Activated CD8-positive, alpha-beta memory T cell treated with anti-CD3 and anti-CD28 coated beads, Interleukin-2, amount 10 ng/mL, durations not matched to agents 7 days and 5 days (primary cell): Measurements from ENCODE around the gene SCEL. TPM values are rescaled to one million over a fixed set of nuclear protein-coding genes. Genes with fewer than 3 reads are reported as not detected.

Source experiments
- ATAC-seq: fragments of 150-1000 bp; cut with Tn5 transposase; one replicate; pipeline ENCODE4 v1.10.0; 2021; ENCODE audit warnings: moderate library complexity
- CTCF ChIA-PET: fragments of 350-600 bp; sonication (Branson Sonifier 250); formaldehyde crosslinking; loops from one replicate; lab custom pipeline; 2021; ENCODE audit warnings: antibody characterized with exemption; lab: Charles Lee
- DNase-seq: peaks from one replicate; pipeline ENCODE4 v3.0.0-alpha.2; 2020
- H3K27ac Mint-ChIP-seq: one replicate; pipeline ENCODE4 v1.8.0; 2021; ENCODE audit warnings: mild to moderate bottlenecking, mixed read lengths
- H3K27me3 Mint-ChIP-seq: one replicate; pipeline ENCODE4 v1.8.0; 2021; ENCODE audit warnings: mixed read lengths
- H3K36me3 Mint-ChIP-seq: one replicate; pipeline ENCODE4 v1.8.0; 2021; ENCODE audit warnings: mild to moderate bottlenecking, mixed read lengths
- H3K4me1 Mint-ChIP-seq: one replicate; pipeline ENCODE4 v1.8.0; 2021; ENCODE audit warnings: mixed read lengths
- H3K4me3 Mint-ChIP-seq: one replicate; pipeline ENCODE4 v1.8.0; 2021; ENCODE audit warnings: mild to moderate bottlenecking, moderate library complexity, mixed read lengths
- H3K9me3 Mint-ChIP-seq: one replicate; pipeline ENCODE4 v1.8.0; 2022; ENCODE audit warnings: low read depth, mixed read lengths
- total RNA-seq, 2 experiments: library from RNA; stranded (reverse); gene quantifications; one replicate each; pipeline ENCODE4 v1.2.3, GENCODE V29; 2021

SCEL gene
- total RNA-seq, 2 experiments from 2014 or later = not detected

DNA sequence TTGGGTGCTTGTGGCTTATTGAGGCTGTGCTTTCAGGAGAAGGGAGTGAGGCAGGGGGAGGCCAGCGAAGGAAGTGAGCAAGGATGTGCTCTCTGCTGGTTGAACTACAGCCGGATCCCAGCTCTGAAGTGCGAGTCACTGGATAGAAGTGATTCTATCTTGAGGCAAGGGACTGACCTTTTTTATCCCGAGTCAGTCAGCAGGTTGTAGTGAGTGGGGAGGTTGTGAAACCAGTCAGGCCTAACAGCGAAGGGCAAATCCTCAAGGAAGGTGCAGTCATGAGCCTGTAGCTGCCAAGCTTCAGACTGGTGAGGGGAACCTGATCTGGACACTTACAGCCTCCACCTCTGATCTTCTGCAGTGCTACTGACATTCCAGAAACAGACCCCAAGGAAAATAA, 18.6 kb downstream of the SCEL start:
- no peak overlapping the region for H3K27ac Mint-ChIP-seq
- DNase-seq (no peak), ATAC-seq (no peak)
- H3K9me3 Mint-ChIP-seq = no peaks in the 10 kb centered on the region
- peaks cover 11% of the 10 kb centered on the region for H3K27me3 Mint-ChIP-seq
- H3K36me3 Mint-ChIP-seq = no peaks in the 10 kb centered on the region
- peaks cover 3% of the 10 kb centered on the region for H3K4me1 Mint-ChIP-seq
- CTCF ChIA-PET = no interaction called here
- no peak overlapping the region for H3K4me3 Mint-ChIP-seq

GRCh38 chr13:77555246-77555645, 19.7 kb downstream of the SCEL start:
- Mint-ChIP-seq H3K27me3 (peaks cover 11% of the 10 kb centered on the region), H3K27ac (no peak overlapping the region), H3K9me3 (no peaks in the 10 kb centered on the region), H3K4me1 (peaks cover 7% of the 10 kb centered on the region), H3K4me3 (no peak overlapping the region), H3K36me3 (no peaks in the 10 kb centered on the region)
- CTCF ChIA-PET = no interaction called here
- ATAC-seq (no peak), DNase-seq (no peak)

- DNase-seq (no peak), ATAC-seq (no peak)
- no peak overlapping the region for H3K27ac Mint-ChIP-seq
- CTCF ChIA-PET = interaction anchor here (0.7 kb wide), 2 partner anchors 190 to 1375 kb away, joined by 3 read pairs; no protein-coding TSS in a partner anchor
- H3K4me1 Mint-ChIP-seq = peaks cover 7% of the 10 kb centered on the region
- H3K9me3 Mint-ChIP-seq = no peaks in the 10 kb centered on the region
- no peaks in the 10 kb centered on the region for H3K36me3 Mint-ChIP-seq
- H3K27me3 Mint-ChIP-seq = peaks cover 12% of the 10 kb centered on the region
- H3K4me3 Mint-ChIP-seq = no peak overlapping the region
Measured at GRCh38 chr13:77558016-77558415, 22.5 kb downstream of the SCEL start.

GRCh38 chr13:77563111-77563510, 27.6 kb downstream of the SCEL start:
- no peaks in the 10 kb centered on the region for H3K9me3 Mint-ChIP-seq
- ATAC-seq (no peak), DNase-seq (no peak)
- H3K4me1 Mint-ChIP-seq = peaks cover 6% of the 10 kb centered on the region
- H3K36me3 Mint-ChIP-seq = no peaks in the 10 kb centered on the region
- H3K4me3 Mint-ChIP-seq = no peak overlapping the region
- no peak overlapping the region for H3K27ac Mint-ChIP-seq
- CTCF ChIA-PET = no interaction called here
- H3K27me3 Mint-ChIP-seq = peaks cover 18% of the 10 kb centered on the region

DNA sequence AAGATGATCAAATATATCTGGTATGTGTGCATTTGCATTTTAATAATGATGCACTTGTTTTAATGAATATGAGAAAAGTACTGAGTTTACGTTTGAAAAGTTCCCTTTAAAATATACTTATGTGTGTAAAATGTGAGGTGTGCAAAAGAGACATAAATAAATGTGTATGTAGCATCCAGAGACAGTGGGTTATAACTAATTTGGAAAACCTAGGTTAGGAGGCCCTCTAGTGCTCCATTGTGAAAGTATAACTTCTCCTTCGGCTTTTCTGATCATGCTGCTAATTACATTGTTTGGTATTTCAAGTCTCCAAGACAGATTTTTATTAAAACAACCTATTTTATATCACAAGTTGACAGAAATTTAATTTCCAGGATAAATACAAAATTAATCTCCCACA, 30.1 kb downstream of the SCEL start:
- Mint-ChIP-seq H3K27me3 (peaks cover 31% of the 10 kb centered on the region), H3K27ac (no peak overlapping the region), H3K36me3 (no peaks in the 10 kb centered on the region), H3K4me3 (no peak overlapping the region), H3K9me3 (no peaks in the 10 kb centered on the region), H3K4me1 (no peaks in the 10 kb centered on the region)
- CTCF ChIA-PET = interaction anchor here (1.0 kb wide), 1 partner anchor 186 kb away, joined by 4 read pairs; no protein-coding TSS in a partner anchor
- ATAC-seq = no peak
- DNase-seq = no peak

- CTCF ChIA-PET = no interaction called here
- Mint-ChIP-seq H3K27me3 (peaks cover 35% of the 10 kb centered on the region), H3K27ac (no peak overlapping the region), H3K4me1 (no peaks in the 10 kb centered on the region), H3K4me3 (no peak overlapping the region), H3K36me3 (no peaks in the 10 kb centered on the region), H3K9me3 (no peaks in the 10 kb centered on the region)
- DNase-seq (no peak), ATAC-seq (no peak)
Measured at GRCh38 chr13:77571956-77572355, 36.5 kb downstream of the SCEL start.

DNA sequence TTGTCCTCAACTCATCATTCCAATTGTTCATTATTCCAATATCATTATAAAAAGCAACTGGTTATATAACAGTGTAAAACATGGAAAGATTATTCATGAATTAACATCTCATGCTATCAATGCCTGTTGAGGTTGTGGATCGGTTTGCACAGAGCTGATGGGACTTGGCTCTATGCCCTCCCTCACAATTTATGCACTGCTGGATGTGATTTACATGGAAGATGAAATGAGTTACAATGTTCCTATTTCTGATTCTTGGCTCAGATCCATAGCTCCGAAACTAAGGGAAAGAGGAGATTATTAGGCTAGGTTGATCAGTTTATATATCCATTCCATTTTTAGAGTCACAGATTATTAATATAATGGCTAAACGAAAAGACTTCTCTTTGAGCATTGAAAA, 38.6 kb downstream of the SCEL start:
- ATAC-seq (no peak), DNase-seq (no peak)
- H3K36me3 Mint-ChIP-seq = no peaks in the 10 kb centered on the region
- H3K27me3 Mint-ChIP-seq = peaks cover 30% of the 10 kb centered on the region
- CTCF ChIA-PET = no interaction called here
- no peak overlapping the region for H3K27ac Mint-ChIP-seq
- H3K4me1 Mint-ChIP-seq = no peaks in the 10 kb centered on the region
- no peak overlapping the region for H3K4me3 Mint-ChIP-seq
- H3K9me3 Mint-ChIP-seq = no peaks in the 10 kb centered on the region

DNA sequence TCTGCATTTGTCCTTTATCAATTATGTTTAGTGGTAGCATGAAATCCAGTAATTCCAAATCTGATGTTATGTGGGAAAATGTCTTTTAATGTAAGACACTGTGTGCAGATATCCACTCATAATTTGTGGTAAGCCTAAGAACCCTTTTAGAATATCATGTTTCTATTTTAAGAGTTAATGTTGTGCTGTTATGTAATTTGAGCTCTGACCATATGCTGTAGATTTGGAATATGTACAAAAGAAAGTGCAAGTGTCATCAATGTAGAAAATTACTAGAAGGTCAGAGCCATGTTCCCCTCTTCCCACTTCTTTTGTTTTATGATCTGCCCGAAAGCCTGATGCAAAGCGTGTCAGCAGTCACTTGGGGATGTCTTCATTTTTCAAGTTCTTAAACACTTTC, 44.5 kb downstream of the SCEL start:
- no peak overlapping the region for H3K4me3 Mint-ChIP-seq
- H3K9me3 Mint-ChIP-seq = no peaks in the 10 kb centered on the region
- H3K27me3 Mint-ChIP-seq = peaks cover 27% of the 10 kb centered on the region
- no peaks in the 10 kb centered on the region for H3K4me1 Mint-ChIP-seq
- H3K27ac Mint-ChIP-seq = no peak overlapping the region
- ATAC-seq (no peak), DNase-seq (no peak)
- CTCF ChIA-PET = no interaction called here
- H3K36me3 Mint-ChIP-seq = no peaks in the 10 kb centered on the region

DNA sequence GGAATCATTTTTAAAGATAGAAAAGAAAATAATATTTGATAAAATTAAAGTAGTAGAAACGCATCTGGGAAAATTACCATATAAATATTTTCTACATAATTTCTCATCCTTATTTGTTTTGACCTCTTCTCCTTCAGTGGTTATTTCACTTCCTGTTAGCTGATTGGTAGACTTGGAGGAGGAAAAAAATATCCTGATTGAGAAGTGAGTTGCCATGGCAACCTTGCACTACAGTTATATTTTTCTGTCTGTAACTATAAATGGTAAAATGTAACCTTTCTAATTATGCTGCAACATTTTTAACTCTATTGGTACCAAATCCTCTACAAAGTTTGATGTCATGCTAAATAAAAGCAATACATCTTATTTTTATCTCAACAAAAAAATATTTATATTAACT, 45.2 kb downstream of the SCEL start:
- no peak overlapping the region for H3K27ac Mint-ChIP-seq
- no peaks in the 10 kb centered on the region for H3K9me3 Mint-ChIP-seq
- H3K4me3 Mint-ChIP-seq = no peak overlapping the region
- peaks cover 24% of the 10 kb centered on the region for H3K27me3 Mint-ChIP-seq
- no peaks in the 10 kb centered on the region for H3K4me1 Mint-ChIP-seq
- CTCF ChIA-PET = no interaction called here
- no peak for DNase-seq
- H3K36me3 Mint-ChIP-seq = no peaks in the 10 kb centered on the region
- ATAC-seq = no peak

DNA sequence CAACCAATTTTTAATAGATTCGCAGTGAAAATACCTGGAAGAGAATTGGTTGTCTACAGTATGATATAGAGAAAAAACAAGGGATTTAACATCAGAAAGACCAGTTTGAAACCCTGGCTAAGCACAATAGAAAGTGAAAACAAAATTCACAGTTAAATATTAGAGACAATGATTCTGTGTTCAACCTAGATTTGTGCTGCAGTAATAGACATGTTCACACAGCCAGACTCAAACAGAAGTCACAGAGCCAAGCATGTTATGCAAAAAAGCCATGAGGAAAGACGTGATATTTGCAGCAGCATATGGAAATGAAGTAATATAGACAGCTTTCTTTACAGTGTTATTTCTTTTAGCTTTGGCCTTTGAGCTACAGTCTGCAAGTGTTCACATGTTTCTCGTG, 48.1 kb downstream of the SCEL start:
- no peak overlapping the region for H3K4me3 Mint-ChIP-seq
- H3K9me3 Mint-ChIP-seq = no peaks in the 10 kb centered on the region
- H3K27ac Mint-ChIP-seq = no peak overlapping the region
- H3K27me3 Mint-ChIP-seq = peaks cover 11% of the 10 kb centered on the region
- CTCF ChIA-PET = interaction anchor here (0.9 kb wide), 1 partner anchor 9 kb away, joined by 4 read pairs; no protein-coding TSS in a partner anchor
- DNase-seq (no peak), ATAC-seq (no peak)
- H3K4me1 Mint-ChIP-seq = no peaks in the 10 kb centered on the region
- H3K36me3 Mint-ChIP-seq = no peaks in the 10 kb centered on the region

GRCh38 chr13:77584106-77584505, 48.6 kb downstream of the SCEL start:
- no peak overlapping the region for H3K27ac Mint-ChIP-seq
- H3K4me3 Mint-ChIP-seq = no peak overlapping the region
- H3K4me1 Mint-ChIP-seq = no peaks in the 10 kb centered on the region
- DNase-seq (no peak), ATAC-seq (no peak)
- no peaks in the 10 kb centered on the region for H3K36me3 Mint-ChIP-seq
- CTCF ChIA-PET = interaction anchor here (0.9 kb wide), 1 partner anchor 9 kb away, joined by 4 read pairs; no protein-coding TSS in a partner anchor
- H3K9me3 Mint-ChIP-seq = no peaks in the 10 kb centered on the region
- peaks cover 11% of the 10 kb centered on the region for H3K27me3 Mint-ChIP-seq

- no peaks in the 10 kb centered on the region for H3K36me3 Mint-ChIP-seq
- no peaks in the 10 kb centered on the region for H3K4me1 Mint-ChIP-seq
- H3K27ac Mint-ChIP-seq = no peak overlapping the region
- no peaks in the 10 kb centered on the region for H3K9me3 Mint-ChIP-seq
- no peak for ATAC-seq
- no peak overlapping the region for H3K4me3 Mint-ChIP-seq
- CTCF ChIA-PET = no interaction called here
- H3K27me3 Mint-ChIP-seq = peaks cover 39% of the 10 kb centered on the region
- no peak for DNase-seq
Measured at GRCh38 chr13:77595166-77595810, 59.8 kb downstream of the SCEL start.

GRCh38 chr13:77596777-77597176, 61.3 kb downstream of the SCEL start:
- DNase-seq (no peak), ATAC-seq (no peak)
- Mint-ChIP-seq H3K9me3 (no peaks in the 10 kb centered on the region), H3K4me3 (no peak overlapping the region), H3K4me1 (no peaks in the 10 kb centered on the region), H3K36me3 (no peaks in the 10 kb centered on the region), H3K27ac (no peak overlapping the region), H3K27me3 (peaks cover 36% of the 10 kb centered on the region)
- CTCF ChIA-PET = interaction anchor here (1.0 kb wide), 1 partner anchor 11 kb away, joined by 3 read pairs; no protein-coding TSS in a partner anchor

DNA sequence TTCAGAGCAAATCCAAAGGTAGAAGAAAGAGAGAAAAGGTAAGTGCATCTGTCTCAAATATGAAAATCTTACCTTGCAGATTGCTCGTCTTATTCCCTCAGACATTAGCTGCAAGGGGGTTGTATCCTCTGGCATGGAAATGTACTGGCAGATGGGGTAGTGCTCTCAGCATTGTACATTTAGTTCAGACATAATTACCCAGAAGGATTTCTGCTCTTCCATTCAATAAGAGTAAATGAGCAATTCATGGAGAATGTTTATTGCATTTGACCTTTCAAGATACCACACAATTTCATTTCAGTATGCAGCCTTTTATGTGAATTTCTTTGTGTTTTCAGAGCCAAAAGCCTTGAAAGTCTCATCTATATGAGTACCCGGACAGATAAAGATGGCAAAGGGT, 63.8 kb downstream of the SCEL start:
- DNase-seq (no peak), ATAC-seq (no peak)
- CTCF ChIA-PET = no interaction called here
- Mint-ChIP-seq H3K36me3 (no peaks in the 10 kb centered on the region), H3K27ac (no peak overlapping the region), H3K4me3 (no peak overlapping the region), H3K27me3 (peaks cover 28% of the 10 kb centered on the region), H3K4me1 (no peaks in the 10 kb centered on the region), H3K9me3 (no peaks in the 10 kb centered on the region)
